Skeletal muscle tissue (tissue), 4 donors: Measurements from ENCODE around the gene NUDT13. TPM values are rescaled to one million over a fixed set of nuclear protein-coding genes. Genes with fewer than 3 reads are reported as not detected.
A peak's percentile ranks its signal among the peaks of the same experiment; 100 is the strongest.

Experiments used
- H3K27ac ChIP-seq: one replicate; pipeline ENCODE4 v1.7.0; 2013; ENCODE audit warnings: mild to moderate bottlenecking, low read depth, low read length, inconsistent platforms
- H3K27me3 ChIP-seq, 3 donors: one replicate each; pipeline ENCODE4 v1.7.0; 2013; ENCODE audit warnings: low read length in 3 of 3; ENCODE audit not compliant: control insufficient read depth in 3 of 3, insufficient read depth in 3 of 3
- H3K36me3 ChIP-seq, 3 donors: one replicate each; pipeline ENCODE4 v1.7.0; 2013; ENCODE audit warnings: low read length in 3 of 3; ENCODE audit not compliant: control insufficient read depth in 3 of 3, insufficient read depth in 3 of 3
- H3K4me1 ChIP-seq, 3 donors: one replicate each; pipeline ENCODE4 v1.7.0; 2013; ENCODE audit warnings: low read length in 3 of 3, mild to moderate bottlenecking in 3 of 3; ENCODE audit not compliant: control insufficient read depth in 3 of 3, insufficient read depth in 3 of 3
- H3K4me3 ChIP-seq, 3 donors: one replicate each; pipeline ENCODE4 v1.7.0; 2013; ENCODE audit warnings: low read length in 3 of 3
- H3K9ac ChIP-seq, 3 donors: one replicate each; pipeline ENCODE4 v1.7.0; 2013; ENCODE audit warnings: low read length in 3 of 3, mild to moderate bottlenecking in 3 of 3, moderate library complexity in 2 of 3, low read depth in 1 of 3
- H3K9me3 ChIP-seq, 3 donors: one replicate each; pipeline ENCODE4 v1.7.0; 2013; ENCODE audit warnings: low read length in 3 of 3; ENCODE audit not compliant: control insufficient read depth in 3 of 3
- total RNA-seq: library from RNA; depleted of rRNA; stranded (reverse); fragments of >200 nt; gene quantifications from one replicate; pipeline ENCODE4 v1.2.3, GENCODE V29; 2014
- donor health status: Osteomylitis.

Gene NUDT13
- total RNA-seq, result 2.1 TPM

DNA sequence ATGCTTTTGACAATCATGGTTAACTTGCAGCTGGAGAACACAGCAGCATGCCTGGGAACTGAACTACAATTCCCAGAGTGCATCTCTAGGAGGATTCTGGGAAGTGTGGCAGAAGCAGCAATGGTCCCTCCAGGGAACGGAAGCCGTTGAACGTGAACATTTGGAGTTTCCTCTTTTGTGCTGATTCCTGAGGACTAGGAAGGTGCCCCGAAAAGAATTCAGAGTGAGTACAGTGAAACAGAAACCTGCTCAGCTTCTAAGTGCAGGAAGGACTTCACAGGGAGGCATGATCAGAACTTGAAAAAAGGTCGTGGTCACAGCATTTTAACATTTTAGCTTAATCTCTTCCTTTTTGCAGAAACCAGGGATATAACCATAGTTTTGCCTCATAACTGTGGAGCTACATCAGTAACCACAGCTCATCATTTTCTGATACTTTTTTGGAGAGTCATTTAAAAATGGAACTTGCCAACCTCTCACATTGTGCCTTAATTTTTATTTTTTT is at the start of gene NUDT13:
Gene NUDT13, plus strand, starts transcription at position 111 of the 505 bp plus-strand sequence. CDS start 3,911 bp downstream, outside the sequence.
- Histone ChIP-seq H3K4me3 (peak within 1 kb of the TSS; percentile 71 to 97 (median 84)), H3K36me3 (peaks cover 0 to 6% (median 0%) of the 10 kb centered on the region in 3 donors), H3K9ac (peak within 1 kb of the TSS; percentile 80 to 86 (median 83)), H3K27me3 (no peaks in the 10 kb centered on the region), H3K9me3 (no peaks in the 10 kb centered on the region), H3K27ac (peak within 1 kb of the TSS; percentile 88), H3K4me1 (peaks cover 0 to 3% (median 2%) of the 10 kb centered on the region in 3 donors)

DNA sequence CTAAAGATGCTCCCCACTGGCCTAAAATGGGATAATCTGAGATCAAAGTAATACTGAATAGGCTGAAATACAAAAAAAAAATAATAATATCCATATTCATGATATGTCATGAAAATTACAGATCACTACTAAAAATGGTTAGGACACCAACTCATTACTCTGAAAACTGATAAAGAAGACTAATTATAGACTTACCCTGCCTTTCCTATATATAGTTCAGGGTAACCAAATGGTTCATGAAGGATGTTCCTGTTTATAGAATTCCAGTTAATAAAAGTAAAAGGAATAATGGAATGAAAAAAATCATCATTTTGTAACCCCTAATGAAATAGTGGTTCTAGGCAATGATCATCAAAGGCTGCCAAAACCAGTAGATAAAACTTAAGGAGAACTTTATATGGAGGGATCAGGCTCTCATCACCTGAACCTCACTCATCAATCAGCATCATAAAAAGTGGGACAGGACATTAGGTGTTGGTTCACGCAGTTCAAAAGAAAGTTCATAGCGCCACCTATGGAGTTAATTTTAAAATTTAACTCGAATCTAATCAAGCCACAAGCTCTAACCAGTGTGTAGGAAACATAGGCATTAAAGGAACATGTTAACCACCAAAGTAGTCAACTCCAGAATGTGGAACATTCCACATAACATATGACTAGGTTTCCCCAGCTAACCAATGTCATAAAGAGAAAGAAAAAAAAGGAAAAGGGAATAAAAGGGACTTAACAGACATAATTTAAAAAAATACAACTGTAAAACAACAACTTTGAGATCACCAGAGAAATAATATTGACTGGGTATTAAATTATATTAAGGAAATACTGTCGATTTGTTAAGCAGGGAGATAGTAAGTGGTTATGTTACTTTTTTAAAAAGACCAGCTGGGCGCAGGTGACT is 49.3 kb upstream of the NUDT13 start:
- no peak overlapping the region for H3K4me3 ChIP-seq
- H3K4me1 ChIP-seq, result no peaks in the 10 kb centered on the region
- H3K9me3 ChIP-seq, result no peaks in the 10 kb centered on the region
- H3K27me3 ChIP-seq, result no peaks in the 10 kb centered on the region
- H3K27ac ChIP-seq, result no peak overlapping the region
- peaks cover 4 to 11% (median 9%) of the 10 kb centered on the region in 3 donors for H3K36me3 ChIP-seq
- no peak overlapping the region for H3K9ac ChIP-seq

DNA sequence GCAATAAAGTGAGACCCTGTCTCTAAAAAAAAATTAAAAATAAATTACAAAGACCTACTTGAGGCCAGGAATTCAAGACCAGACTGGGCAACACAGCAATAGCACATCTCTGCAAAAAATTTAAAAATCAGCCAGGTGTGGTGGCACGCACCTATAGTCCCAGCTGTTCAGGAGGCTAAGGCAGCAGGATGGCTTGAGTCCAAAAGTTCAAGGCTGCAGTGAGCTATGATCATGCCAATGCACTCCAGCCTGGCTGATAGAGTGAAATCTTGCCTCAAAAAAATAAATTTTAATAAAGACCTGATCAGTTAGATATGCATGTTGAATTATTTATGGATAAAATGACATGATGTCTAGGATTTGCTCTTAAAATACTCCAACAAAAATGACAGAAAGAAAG is 48.5 kb upstream of the NUDT13 start:
- Histone ChIP-seq H3K36me3 (peaks cover 4 to 18% (median 15%) of the 10 kb centered on the region in 3 donors), H3K9ac (no peak overlapping the region), H3K27ac (no peak overlapping the region), H3K9me3 (no peaks in the 10 kb centered on the region), H3K4me1 (no peaks in the 10 kb centered on the region), H3K27me3 (no peaks in the 10 kb centered on the region), H3K4me3 (no peak overlapping the region)

DNA sequence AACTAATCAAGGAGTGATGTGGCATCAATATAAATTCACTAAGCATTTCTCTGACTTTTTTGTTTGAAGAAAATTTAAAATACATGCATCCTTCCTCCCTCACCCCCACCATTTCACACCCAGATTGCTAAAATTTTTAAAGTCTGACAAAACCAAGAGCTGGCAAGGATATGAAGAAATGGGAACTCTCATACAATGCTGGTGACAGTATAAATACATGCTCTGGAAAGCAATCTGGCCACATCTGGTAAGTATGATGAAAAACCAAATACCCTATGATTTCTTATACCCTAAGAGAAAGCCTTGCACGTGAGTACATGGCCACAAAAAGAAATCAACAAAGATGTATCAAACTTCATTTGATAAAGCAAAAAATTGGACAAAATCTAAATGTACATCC is 44.8 kb upstream of the NUDT13 start:
- no peak overlapping the region for H3K27ac ChIP-seq
- H3K27me3 ChIP-seq, result no peaks in the 10 kb centered on the region
- H3K9me3 ChIP-seq, result no peaks in the 10 kb centered on the region
- no peak overlapping the region for H3K9ac ChIP-seq
- H3K36me3 ChIP-seq, result peaks cover 2 to 34% (median 33%) of the 10 kb centered on the region in 3 donors
- H3K4me1 ChIP-seq, result no peaks in the 10 kb centered on the region
- no peak overlapping the region for H3K4me3 ChIP-seq

DNA sequence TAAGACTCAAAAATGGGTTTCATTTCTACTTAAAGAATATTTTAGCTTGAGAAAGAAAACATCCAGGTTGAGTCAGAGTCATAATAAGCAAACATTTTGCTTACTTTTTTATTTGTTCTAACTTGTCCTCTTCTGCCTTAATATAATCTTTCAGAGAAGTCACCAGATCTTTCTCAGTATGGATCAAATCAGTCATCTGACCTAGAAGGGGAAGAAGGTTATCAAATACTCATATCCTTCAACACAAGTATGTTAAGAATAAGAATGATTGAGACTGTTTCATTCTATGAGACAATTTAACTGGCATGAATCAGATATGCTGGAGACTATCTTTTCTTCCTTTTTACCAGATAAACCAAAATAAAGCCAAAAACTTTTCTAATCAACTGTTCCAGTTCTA is 36.6 kb upstream of the NUDT13 start:
- Histone ChIP-seq H3K36me3 (peaks cover 0 to 20% (median 19%) of the 10 kb centered on the region in 3 donors), H3K4me1 (peaks cover 0 to 16% (median 3%) of the 10 kb centered on the region in 3 donors), H3K27me3 (no peaks in the 10 kb centered on the region), H3K27ac (no peak overlapping the region), H3K4me3 (no peak overlapping the region), H3K9me3 (no peaks in the 10 kb centered on the region), H3K9ac (no peak overlapping the region)

DNA sequence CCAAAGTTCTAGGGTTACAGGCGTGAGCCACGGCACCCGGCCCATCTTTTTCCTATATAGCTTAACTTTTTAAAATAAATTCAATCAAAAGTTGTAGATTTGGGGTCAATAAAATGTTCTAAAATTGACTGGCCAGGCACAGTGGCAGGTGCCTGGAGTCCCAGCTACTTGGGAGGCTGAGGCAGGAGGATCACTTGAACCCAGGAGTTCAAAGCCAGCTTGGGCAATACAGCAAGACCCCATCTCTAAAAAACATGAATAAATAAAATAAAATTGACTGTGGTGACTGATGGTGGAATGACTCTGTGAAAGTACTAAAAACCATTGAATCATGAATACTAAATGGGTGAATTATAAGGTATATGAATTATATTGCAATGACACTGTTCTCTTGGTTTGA is 34.4 kb upstream of the NUDT13 start:
- H3K27ac ChIP-seq, result peak overlapping the region; percentile 85
- peaks cover 0 to 15% (median 14%) of the 10 kb centered on the region in 3 donors for H3K36me3 ChIP-seq
- H3K9me3 ChIP-seq, result no peaks in the 10 kb centered on the region
- H3K27me3 ChIP-seq, result no peaks in the 10 kb centered on the region
- H3K4me3 ChIP-seq, result no peak overlapping the region
- peaks cover 0 to 16% (median 3%) of the 10 kb centered on the region in 3 donors for H3K4me1 ChIP-seq
- no peak overlapping the region for H3K9ac ChIP-seq

DNA sequence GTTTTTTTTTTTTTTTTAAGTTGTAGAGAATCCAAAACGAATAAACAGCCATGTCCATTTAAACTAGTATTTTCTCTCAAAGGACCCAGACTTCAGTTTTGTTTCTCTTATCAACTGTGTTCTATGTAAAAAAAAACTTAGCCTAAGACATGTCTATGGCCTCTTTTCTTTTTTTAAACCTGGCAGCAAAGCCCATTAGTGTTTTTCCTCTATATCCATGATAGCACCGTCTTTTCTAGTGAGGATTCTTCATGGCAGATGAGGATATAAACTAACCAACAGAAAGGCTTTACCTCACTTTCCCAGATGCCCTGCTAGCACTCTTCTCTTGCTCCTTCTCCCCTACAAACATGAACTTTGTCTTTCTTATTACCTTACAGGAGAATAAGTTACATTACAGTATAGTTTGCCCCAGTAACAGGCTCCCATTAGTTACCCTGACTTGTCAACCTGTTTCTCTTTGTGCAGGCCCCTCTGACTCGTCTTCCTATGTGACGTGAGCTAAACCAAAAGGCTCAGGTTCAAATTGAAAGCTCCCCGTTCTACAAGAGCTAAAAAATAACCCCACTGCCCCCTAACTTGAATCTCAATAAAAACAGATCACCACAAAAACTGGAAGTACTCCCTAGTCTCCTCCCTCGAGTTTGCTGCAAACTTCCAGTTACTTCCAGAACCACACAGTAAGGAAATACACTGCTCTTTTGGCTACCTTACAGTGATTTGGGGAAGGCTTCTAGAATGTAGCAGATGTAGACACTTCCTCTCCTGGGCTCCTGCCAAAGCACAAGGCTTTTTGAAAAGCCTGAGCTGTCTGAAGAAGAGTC is 33.7 kb upstream of the NUDT13 start:
- no peaks in the 10 kb centered on the region for H3K27me3 ChIP-seq
- H3K27ac ChIP-seq, result peak overlapping the region; percentile 85
- peaks cover 0 to 11% (median 10%) of the 10 kb centered on the region in 3 donors for H3K36me3 ChIP-seq
- H3K4me3 ChIP-seq, result peak overlapping the region; percentile 24 to 54 (median 44)
- H3K9me3 ChIP-seq, result no peaks in the 10 kb centered on the region
- peak overlapping the region; percentile 17 to 67 (median 50) for H3K9ac ChIP-seq
- peaks cover 0 to 16% (median 3%) of the 10 kb centered on the region in 3 donors for H3K4me1 ChIP-seq

DNA sequence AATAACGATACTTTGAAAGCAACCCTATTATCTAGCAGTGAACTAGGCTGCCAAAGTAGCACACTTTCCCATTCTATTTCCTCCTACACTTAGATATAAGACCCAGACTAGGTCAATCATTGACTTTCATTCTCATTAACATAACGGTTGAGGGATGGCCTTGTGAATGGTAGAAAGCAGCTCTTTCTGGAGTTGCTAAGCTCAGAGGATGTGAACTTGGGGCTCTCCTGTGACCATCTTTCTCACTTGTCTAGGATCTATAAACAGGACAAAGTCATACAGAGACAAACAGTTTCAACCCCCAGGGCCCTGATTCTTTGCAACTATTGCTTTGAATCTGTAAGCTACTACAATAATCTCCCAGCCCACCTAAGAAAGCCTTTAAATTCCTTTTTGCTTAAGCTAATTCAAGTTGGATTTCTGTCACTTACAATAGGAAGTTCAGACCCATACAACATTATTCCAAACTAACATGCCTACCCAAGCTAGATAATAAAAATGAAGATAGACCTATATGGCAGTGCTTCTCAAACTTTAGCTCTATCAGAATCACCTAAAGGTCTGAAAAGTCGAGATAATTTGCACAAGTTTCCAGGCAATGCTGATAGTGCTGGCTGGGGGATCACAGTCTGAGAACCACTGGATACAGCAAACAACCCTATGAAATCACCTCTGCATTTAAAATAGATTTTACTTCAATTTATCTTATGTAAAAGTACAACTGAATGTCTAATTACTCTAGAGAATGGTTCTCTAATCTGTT is 30.3 kb upstream of the NUDT13 start:
- H3K4me1 ChIP-seq, result peaks cover 0 to 23% (median 3%) of the 10 kb centered on the region in 3 donors
- H3K27ac ChIP-seq, result no peak overlapping the region

DNA sequence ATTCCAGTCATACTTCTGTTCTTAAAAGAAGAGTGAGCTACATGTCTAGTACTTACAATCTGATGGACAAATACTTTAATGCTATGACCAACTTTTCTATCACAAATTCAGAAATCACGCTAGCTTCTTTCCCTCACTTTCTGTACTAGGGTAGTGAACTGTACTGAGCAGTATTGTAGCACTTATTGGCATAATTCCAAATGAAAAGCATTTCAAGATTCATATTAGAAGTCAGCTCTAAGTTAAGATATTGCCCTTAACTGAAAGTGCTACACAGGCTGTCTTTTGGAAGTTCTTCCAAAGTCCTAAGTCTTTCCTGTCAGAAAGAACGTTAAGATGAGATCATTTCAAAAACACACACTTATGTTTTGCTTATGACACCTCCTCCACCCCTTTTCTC is 27.0 kb upstream of the NUDT13 start:
- Histone ChIP-seq H3K4me3 (no peak overlapping the region), H3K9ac (no peak overlapping the region), H3K4me1 (peaks cover 6% of the 10 kb centered on the region in 3 donors), H3K9me3 (no peaks in the 10 kb centered on the region), H3K36me3 (no peaks in the 10 kb centered on the region), H3K27me3 (no peaks in the 10 kb centered on the region), H3K27ac (no peak overlapping the region)

More for the DNA sequence above, 30.3 kb upstream of the NUDT13 start:
- no peak overlapping the region for H3K9ac ChIP-seq
- no peak overlapping the region for H3K4me3 ChIP-seq
- no peaks in the 10 kb centered on the region for H3K9me3 ChIP-seq
- H3K36me3 ChIP-seq, result no peaks in the 10 kb centered on the region
- no peaks in the 10 kb centered on the region for H3K27me3 ChIP-seq
